ENCODE measurements around the gene SND1.

Gene SND1

DNA sequence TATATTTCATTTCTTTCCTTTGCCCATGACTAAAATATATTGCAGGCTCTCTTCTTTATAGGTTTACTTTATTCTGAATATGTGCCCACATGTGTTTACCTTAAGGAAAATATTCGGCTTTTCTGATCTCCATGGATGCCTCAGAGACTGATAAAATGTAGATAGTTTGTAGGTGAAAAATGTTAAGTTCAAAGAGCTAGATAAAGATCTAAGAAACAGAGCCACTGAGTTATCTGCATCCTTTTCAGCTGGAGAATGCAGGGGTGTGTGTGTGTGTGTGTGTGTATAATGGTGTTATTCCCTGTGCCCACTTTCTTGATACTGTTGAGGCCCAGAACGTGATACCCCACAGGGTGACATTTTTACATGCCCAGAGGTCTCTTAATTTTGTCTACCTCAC, 228.5 kb downstream of the SND1 start:
- TF ChIP-seq SPI1 (IDR thresholded peaks at IDR 0.05; ENCODE audit: borderline replicate concordance, low read depth), result no peak
- TF ChIP-seq, protein P1, sequence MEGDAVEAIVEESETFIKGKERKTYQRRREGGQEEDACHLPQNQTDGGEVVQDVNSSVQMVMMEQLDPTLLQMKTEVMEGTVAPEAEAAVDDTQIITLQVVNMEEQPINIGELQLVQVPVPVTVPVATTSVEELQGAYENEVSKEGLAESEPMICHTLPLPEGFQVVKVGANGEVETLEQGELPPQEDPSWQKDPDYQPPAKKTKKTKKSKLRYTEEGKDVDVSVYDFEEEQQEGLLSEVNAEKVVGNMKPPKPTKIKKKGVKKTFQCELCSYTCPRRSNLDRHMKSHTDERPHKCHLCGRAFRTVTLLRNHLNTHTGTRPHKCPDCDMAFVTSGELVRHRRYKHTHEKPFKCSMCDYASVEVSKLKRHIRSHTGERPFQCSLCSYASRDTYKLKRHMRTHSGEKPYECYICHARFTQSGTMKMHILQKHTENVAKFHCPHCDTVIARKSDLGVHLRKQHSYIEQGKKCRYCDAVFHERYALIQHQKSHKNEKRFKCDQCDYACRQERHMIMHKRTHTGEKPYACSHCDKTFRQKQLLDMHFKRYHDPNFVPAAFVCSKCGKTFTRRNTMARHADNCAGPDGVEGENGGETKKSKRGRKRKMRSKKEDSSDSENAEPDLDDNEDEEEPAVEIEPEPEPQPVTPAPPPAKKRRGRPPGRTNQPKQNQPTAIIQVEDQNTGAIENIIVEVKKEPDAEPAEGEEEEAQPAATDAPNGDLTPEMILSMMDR (IDR thresholded peaks at IDR 0.05; ENCODE audit: insufficient read depth, low read length), result no peak
- no peak for TF ChIP-seq GABPA (IDR thresholded peaks at IDR 0.05; ENCODE audit: low read depth)
- TF ChIP-seq POLR2AphosphoS5 (IDR thresholded peaks at IDR 0.05; ENCODE audit: low read depth), result no peak
- TF ChIP-seq, protein P2, sequence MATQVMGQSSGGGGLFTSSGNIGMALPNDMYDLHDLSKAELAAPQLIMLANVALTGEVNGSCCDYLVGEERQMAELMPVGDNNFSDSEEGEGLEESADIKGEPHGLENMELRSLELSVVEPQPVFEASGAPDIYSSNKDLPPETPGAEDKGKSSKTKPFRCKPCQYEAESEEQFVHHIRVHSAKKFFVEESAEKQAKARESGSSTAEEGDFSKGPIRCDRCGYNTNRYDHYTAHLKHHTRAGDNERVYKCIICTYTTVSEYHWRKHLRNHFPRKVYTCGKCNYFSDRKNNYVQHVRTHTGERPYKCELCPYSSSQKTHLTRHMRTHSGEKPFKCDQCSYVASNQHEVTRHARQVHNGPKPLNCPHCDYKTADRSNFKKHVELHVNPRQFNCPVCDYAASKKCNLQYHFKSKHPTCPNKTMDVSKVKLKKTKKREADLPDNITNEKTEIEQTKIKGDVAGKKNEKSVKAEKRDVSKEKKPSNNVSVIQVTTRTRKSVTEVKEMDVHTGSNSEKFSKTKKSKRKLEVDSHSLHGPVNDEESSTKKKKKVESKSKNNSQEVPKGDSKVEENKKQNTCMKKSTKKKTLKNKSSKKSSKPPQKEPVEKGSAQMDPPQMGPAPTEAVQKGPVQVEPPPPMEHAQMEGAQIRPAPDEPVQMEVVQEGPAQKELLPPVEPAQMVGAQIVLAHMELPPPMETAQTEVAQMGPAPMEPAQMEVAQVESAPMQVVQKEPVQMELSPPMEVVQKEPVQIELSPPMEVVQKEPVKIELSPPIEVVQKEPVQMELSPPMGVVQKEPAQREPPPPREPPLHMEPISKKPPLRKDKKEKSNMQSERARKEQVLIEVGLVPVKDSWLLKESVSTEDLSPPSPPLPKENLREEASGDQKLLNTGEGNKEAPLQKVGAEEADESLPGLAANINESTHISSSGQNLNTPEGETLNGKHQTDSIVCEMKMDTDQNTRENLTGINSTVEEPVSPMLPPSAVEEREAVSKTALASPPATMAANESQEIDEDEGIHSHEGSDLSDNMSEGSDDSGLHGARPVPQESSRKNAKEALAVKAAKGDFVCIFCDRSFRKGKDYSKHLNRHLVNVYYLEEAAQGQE (IDR thresholded peaks at IDR 0.05; ENCODE audit: insufficient replicate concordance, low read depth), result no peak
- H3K27ac ChIP-seq (replicated peaks), result no peak overlapping the region
- H3K4me3 ChIP-seq (replicated peaks; ENCODE audit: insufficient read depth, low read length), result no peak overlapping the region
- DNase-seq (ENCODE audit: low read depth in 1 of 2, low spot score in 1 of 2), result no peak
- H3K27me3 ChIP-seq (ENCODE audit: insufficient read depth, poor library complexity, severe bottlenecking), result no peaks in the 10 kb centered on the region

DNA sequence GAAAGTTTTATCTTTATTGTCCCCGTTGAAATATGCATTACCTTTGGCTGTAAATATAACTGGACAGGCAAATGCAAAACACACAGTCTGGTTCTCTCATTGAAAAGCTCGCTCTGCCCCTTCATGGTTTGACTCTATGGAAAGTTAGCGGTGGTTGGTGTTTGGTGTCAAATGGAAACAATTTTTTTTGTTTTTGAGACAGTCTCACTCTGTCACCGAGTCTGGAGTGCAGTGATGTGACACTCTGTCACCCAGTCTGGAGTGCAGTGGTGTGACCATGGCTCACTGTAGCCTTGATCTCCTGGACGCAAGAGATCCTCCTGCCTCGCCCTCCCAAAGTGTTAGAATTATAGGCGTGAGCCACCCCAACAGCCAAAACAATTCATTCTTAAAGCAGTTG, 229.6 kb downstream of the SND1 start:
- no peak for TF ChIP-seq GABPA (IDR thresholded peaks at IDR 0.05; ENCODE audit: low read depth)
- TF ChIP-seq, protein P1 (IDR thresholded peaks at IDR 0.05; ENCODE audit: insufficient read depth, low read length), result no peak
- no peak for TF ChIP-seq SPI1 (IDR thresholded peaks at IDR 0.05; ENCODE audit: borderline replicate concordance, low read depth)
- TF ChIP-seq, protein P2 (IDR thresholded peaks at IDR 0.05; ENCODE audit: insufficient replicate concordance, low read depth), result no peak
- TF ChIP-seq POLR2AphosphoS5 (IDR thresholded peaks at IDR 0.05; ENCODE audit: low read depth), result no peak

DNA sequence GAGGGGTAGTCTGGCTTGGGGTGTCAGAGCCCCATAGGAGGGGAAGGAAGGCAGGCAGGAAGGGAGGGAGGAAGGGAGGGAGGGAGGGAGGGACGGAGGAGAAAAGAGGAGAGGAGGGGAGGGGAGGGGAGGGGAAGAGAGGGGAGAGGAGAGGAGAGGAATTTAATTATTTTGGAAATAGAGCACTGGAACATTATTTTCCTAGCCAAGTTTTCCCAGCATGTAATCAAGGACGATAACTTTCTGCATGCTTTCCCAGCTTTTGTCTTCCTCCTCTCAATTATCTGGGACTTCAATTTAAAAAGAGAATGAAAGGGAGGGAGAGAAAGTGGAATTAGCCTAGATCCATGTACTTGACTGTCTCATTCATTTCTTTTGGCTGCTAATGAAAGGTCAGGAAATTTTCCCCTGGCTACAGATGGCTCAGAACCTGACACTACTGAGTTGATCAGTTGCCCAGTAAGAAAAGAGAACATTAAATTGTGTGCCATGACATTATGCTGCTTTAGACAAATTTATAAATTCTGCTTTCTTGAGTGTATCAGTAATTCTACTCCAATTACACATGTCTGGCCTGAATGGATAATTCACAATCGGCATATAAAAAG, 230.4 kb downstream of the SND1 start:
- DNase-seq (ENCODE audit: low read depth in 1 of 2, low spot score in 1 of 2), result no peak
- TF ChIP-seq POLR2AphosphoS5 (IDR thresholded peaks at IDR 0.05; ENCODE audit: low read depth) (no peak), GABPA (IDR thresholded peaks at IDR 0.05; ENCODE audit: low read depth) (no peak), SPI1 (IDR thresholded peaks at IDR 0.05; ENCODE audit: borderline replicate concordance, low read depth) (no peak)
- TF ChIP-seq, protein P1 (IDR thresholded peaks at IDR 0.05; ENCODE audit: insufficient read depth, low read length), result no peak
- TF ChIP-seq, protein P2 (IDR thresholded peaks at IDR 0.05; ENCODE audit: insufficient replicate concordance, low read depth), result no peak
- Histone ChIP-seq H3K4me3 (replicated peaks; ENCODE audit: insufficient read depth, low read length) (no peak overlapping the region), H3K27me3 (ENCODE audit: insufficient read depth, poor library complexity, severe bottlenecking) (no peaks in the 10 kb centered on the region), H3K27ac (replicated peaks) (no peak overlapping the region)

More for the DNA sequence above, 229.6 kb downstream of the SND1 start:
- no peak for DNase-seq (ENCODE audit: low read depth in 1 of 2, low spot score in 1 of 2)
- no peaks in the 10 kb centered on the region for H3K27me3 ChIP-seq (ENCODE audit: insufficient read depth, poor library complexity, severe bottlenecking)
- no peak overlapping the region for H3K27ac ChIP-seq (replicated peaks)
- H3K4me3 ChIP-seq (replicated peaks; ENCODE audit: insufficient read depth, low read length), result no peak overlapping the region

Data from HL-60 (cell line).